ENCODE data around the gene DDA1.

GRCh38 chr19:17332677-17333581 is 23.6 kb downstream of the DDA1 start:
- TF ChIP-seq ISX (CRISPR knock-in tag; conservative IDR thresholded peaks at IDR 0.05) (no peak), HNF4G (IDR thresholded peaks at IDR 0.05; ENCODE audit: borderline replicate concordance, low read depth, low read length) (no peak), HNF4G (CRISPR knock-in tag; IDR thresholded peaks at IDR 0.05; ENCODE audit: borderline replicate concordance, low read depth) (no peak), CTCF (CRISPR knock-in tag; IDR thresholded peaks at IDR 0.05) (no peak), SMAD3 (CRISPR knock-in tag; IDR thresholded peaks at IDR 0.05) (no peak), ZNF616 (CRISPR knock-in tag; IDR thresholded peaks at IDR 0.05; ENCODE audit: low read depth) (no peak), EP300 (IDR thresholded peaks at IDR 0.05; ENCODE audit: low read depth in 2 of 2, low read length in 2 of 2) (no peak), EP300 (CRISPR knock-in tag; IDR thresholded peaks at IDR 0.05; ENCODE audit: borderline replicate concordance) (no peak), TOE1 (CRISPR knock-in tag; IDR thresholded peaks at IDR 0.05) (no peak), POLR2A (IDR thresholded peaks at IDR 0.05; ENCODE audit: insufficient read depth in 1 of 2, low read depth in 2 of 2, low read length in 2 of 2) (no peak), PHF20 (CRISPR knock-in tag; IDR thresholded peaks at IDR 0.05) (no peak), DPF2 (CRISPR knock-in tag; IDR thresholded peaks at IDR 0.05; ENCODE audit: borderline replicate concordance, low read depth) (no peak), ZSCAN29 (CRISPR knock-in tag; conservative IDR thresholded peaks at IDR 0.05) (no peak)
